GM21825 (cell line): ENCODE results near the gene FASTKD3.

Experiments used
- ATAC-seq: cut with Tn5 transposase; IDR thresholded peaks from one replicate; pipeline ENCODE4 v1.9.1; 2021; ENCODE audit warnings: mild to moderate bottlenecking, moderate library complexity; ENCODE audit not compliant: unreplicated experiment

The FASTKD3 gene

GRCh38 chr5:7850395-7851239 is 18.2 kb downstream of the FASTKD3 start, which contains the start of gene CFAP90:
Gene CFAP90, minus strand, starts transcription at chr5:7851133. Its CDS starts 112 bp downstream, at chr5:7851021.
- no peak for ATAC-seq

- ATAC-seq = no peak
Measured at GRCh38 chr5:7849681-7850394, 19.0 kb downstream of the FASTKD3 start.

GRCh38 chr5:7848296-7848695 is 20.5 kb downstream of the FASTKD3 start:
- ATAC-seq = no peak

- no peak for ATAC-seq
Measured at GRCh38 chr5:7846327-7846726, 22.5 kb downstream of the FASTKD3 start.

- ATAC-seq = no peak
Measured at GRCh38 chr5:7845557-7845956, 23.3 kb downstream of the FASTKD3 start.

GRCh38 chr5:7844901-7845300 is 23.9 kb downstream of the FASTKD3 start:
- ATAC-seq = no peak

- ATAC-seq = no peak
Measured at GRCh38 chr5:7842531-7842930, 26.3 kb downstream of the FASTKD3 start.

GRCh38 chr5:7837403-7837802 is 31.4 kb downstream of the FASTKD3 start:
- no peak for ATAC-seq

GRCh38 chr5:7834982-7835381 is 33.8 kb downstream of the FASTKD3 start:
- no peak for ATAC-seq

GRCh38 chr5:7828269-7828668 is 40.6 kb downstream of the FASTKD3 start:
- ATAC-seq = no peak

- ATAC-seq = no peak
Measured at GRCh38 chr5:7827610-7828009, 41.2 kb downstream of the FASTKD3 start.

GRCh38 chr5:7825630-7826029 is 43.2 kb downstream of the FASTKD3 start:
- ATAC-seq = no peak

- ATAC-seq = no peak
Measured at GRCh38 chr5:7824995-7825394, 43.8 kb downstream of the FASTKD3 start.

GRCh38 chr5:7823594-7823993 is 45.2 kb downstream of the FASTKD3 start:
- no peak for ATAC-seq

- no peak for ATAC-seq
Measured at GRCh38 chr5:7822449-7822848, 46.4 kb downstream of the FASTKD3 start.

GRCh38 chr5:7816535-7816901 is 52.3 kb downstream of the FASTKD3 start:
- peak; percentile 9 for ATAC-seq

GRCh38 chr5:7815892-7816534 is 52.8 kb downstream of the FASTKD3 start:
- ATAC-seq = peak; percentile 85

GRCh38 chr5:7814816-7815215 is 54.0 kb downstream of the FASTKD3 start:
- no peak for ATAC-seq

- no peak for ATAC-seq
Measured at GRCh38 chr5:7813576-7813975, 55.3 kb downstream of the FASTKD3 start.

GRCh38 chr5:7813007-7813406 is 55.8 kb downstream of the FASTKD3 start:
- ATAC-seq = no peak

GRCh38 chr5:7811715-7812114 is 57.1 kb downstream of the FASTKD3 start:
- no peak for ATAC-seq
